ENCODE measurements around the gene CDH22. TPM values are rescaled to one million over a fixed set of nuclear protein-coding genes. Genes with fewer than 3 reads are reported as not detected.

The CDH22 gene
- total and polyA plus RNA-seq, 12 donors: 0.04 to 11.0 (median 0.64) TPM

DNA sequence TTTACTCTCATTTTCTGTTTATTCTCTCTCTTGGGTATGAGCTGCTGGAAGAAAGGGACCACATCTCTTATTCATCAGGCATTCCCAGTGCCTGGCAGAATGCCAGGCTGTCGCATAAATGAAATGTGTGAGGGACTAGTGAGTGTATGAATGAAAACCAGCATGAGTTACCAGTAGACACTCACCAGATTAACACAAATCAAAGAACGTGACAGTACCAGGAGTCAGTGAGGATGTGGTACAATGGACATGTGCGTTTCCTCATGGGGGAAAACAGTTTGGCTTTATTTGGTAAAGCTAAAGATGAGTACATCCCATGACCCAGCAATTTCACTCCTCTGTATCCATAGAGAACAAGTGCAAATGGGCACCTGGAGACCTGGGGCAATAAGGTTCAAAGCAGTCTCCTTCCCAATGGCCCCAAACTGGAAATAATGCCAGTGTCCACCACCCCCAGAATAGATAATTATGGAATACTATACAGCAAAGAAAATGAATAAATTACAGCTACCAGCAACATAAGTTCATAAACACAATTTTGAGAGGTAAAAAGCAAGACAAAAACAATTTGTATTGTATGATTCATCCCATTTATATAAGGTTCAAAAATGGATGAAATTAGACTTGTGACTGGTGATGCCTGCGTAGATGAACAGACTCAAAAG, 93.3 kb downstream of the CDH22 start:
- TF ChIP-seq, protein P1, sequence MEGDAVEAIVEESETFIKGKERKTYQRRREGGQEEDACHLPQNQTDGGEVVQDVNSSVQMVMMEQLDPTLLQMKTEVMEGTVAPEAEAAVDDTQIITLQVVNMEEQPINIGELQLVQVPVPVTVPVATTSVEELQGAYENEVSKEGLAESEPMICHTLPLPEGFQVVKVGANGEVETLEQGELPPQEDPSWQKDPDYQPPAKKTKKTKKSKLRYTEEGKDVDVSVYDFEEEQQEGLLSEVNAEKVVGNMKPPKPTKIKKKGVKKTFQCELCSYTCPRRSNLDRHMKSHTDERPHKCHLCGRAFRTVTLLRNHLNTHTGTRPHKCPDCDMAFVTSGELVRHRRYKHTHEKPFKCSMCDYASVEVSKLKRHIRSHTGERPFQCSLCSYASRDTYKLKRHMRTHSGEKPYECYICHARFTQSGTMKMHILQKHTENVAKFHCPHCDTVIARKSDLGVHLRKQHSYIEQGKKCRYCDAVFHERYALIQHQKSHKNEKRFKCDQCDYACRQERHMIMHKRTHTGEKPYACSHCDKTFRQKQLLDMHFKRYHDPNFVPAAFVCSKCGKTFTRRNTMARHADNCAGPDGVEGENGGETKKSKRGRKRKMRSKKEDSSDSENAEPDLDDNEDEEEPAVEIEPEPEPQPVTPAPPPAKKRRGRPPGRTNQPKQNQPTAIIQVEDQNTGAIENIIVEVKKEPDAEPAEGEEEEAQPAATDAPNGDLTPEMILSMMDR (IDR thresholded peaks at IDR 0.05): no peak
- ATAC-seq (no peak), DNase-seq (no peak)
- Histone ChIP-seq H3K27me3 (peaks cover 0 to 35% (median 27%) of the 10 kb centered on the region in 7 donors), H3K4me3 (no peak overlapping the region), H3K9me3 (no peaks in the 10 kb centered on the region), H3K36me3 (no peaks in the 10 kb centered on the region), H3K27ac (peak overlapping the region in 1 of 10 donors; percentile 75), H3K4me1 (peaks cover 0 to 19% (median 4%) of the 10 kb centered on the region in 9 donors)
- WGBS, 2 donors: 60 to 61% methylated on average over 4 of the region's 4 CpGs
- intact Hi-C loops (cut with DNase I): no loop called here

DNA sequence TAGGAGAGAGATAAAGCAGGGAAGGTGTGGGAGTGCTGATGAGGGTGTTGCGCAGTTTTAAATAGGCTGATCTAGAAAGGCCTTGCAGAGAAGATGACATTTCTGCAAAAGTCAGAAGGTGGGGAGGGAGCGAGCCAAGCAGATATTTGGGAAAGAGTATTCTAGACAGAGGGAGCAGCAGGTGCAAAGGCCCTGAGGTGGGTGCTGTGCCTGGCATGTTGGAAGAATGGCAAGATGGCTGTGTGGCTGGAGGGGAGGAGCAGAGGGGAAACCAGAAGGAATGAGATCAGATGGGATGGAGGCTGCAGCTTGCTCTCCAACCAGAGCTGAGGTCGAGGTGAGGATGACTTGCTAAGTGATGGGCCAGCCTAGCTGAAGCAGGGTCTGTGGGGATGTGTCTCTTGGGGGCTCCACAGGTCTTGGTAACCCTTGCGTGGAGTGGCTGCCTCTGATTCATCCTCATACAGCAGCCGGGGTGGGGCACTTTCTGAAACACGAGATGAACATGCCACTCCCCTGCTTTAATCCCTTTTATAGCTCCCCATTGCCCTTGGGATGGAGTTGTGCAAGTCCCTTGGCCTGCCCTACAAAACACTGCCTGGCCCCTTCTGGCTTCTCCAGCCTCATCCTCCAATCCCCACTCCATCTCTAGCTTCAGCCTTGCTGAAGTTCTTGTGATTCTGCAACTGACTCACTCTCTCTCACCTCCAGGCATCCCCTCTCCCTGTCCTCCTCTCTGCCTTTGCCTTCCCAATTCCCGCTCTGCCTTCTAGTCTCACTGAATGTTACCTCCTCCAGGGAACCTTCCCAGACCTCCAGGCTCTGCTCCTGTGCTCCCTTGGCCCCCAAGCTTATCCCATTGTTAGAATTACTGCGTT, 94.1 kb downstream of the CDH22 start:
- Histone ChIP-seq H3K4me3 (no peak overlapping the region), H3K27me3 (peaks cover 0 to 43% (median 35%) of the 10 kb centered on the region in 7 donors), H3K4me1 (peaks cover 0 to 19% (median 4%) of the 10 kb centered on the region in 9 donors), H3K27ac (no peak overlapping the region), H3K36me3 (no peaks in the 10 kb centered on the region), H3K9me3 (no peaks in the 10 kb centered on the region)
- TF ChIP-seq, protein P1 (IDR thresholded peaks at IDR 0.05): no peak
- DNase-seq (no peak), ATAC-seq (peak in 1 of 8 donors; percentile 14)
- intact Hi-C loops (cut with DNase I): no loop called here
- 64 to 72% methylated on average over 8 of the region's 8 CpGs for whole genome bisulfite sequencing, 2 donors

DNA sequence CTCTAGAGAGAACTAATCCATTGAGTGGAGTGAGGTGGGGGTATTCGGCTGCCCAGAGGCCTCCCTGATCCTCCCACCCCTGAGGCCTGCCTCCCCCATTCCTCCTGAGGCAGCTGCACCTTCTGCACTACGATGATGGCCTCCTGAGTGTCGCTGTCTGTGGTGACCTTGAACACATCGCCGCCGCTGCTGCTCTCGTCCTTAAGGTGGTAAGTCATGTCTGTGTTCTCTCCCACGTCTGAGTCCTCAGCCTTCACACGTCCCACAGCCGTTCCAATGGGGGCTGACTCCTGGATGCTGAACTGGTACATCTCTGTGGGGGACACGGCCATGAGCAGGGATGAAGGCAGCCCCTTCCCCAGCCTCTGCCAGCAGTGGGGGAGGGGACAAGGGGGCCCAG, 95.4 kb downstream of the CDH22 start:
- DNase-seq (no peak), ATAC-seq (no peak)
- TF ChIP-seq, protein P1 (IDR thresholded peaks at IDR 0.05): no peak
- Histone ChIP-seq H3K36me3 (no peaks in the 10 kb centered on the region), H3K4me3 (no peak overlapping the region), H3K27me3 (peaks cover 0 to 54% (median 48%) of the 10 kb centered on the region in 7 donors), H3K4me1 (peaks cover 0 to 20% (median 5%) of the 10 kb centered on the region in 9 donors), H3K27ac (no peak overlapping the region), H3K9me3 (no peaks in the 10 kb centered on the region)
- intact Hi-C loops (cut with DNase I): no loop called here
- 51% methylated on average over 11 of the region's 11 CpGs for WGBS, 2 donors

DNA sequence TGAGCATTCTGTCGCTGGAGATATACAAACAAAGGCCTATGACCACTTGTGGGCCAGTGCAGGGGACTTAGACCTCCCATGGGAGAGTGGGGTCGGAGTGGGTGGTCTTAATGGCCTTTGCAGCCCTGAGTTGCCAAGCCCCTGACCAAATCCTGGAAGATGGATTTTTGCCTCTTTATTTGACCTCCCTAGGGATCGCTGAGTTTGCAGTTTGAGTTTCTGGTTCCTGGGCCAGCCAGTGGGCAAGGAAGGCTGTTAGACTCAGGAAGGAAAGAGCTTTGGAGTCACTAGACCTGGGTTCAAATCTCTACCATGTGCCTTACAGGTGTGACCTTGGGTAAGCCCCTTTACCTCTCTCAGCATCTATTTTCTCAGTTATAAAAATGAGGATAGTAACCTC, 96.0 kb downstream of the CDH22 start:
- WGBS, 2 donors: 69 to 73% methylated on average over 3 of the region's 3 CpGs

More for the DNA sequence above, 96.0 kb downstream of the CDH22 start:
- Histone ChIP-seq H3K4me3 (no peak overlapping the region), H3K36me3 (no peaks in the 10 kb centered on the region), H3K27me3 (peaks cover 0 to 59% (median 49%) of the 10 kb centered on the region in 7 donors), H3K4me1 (peaks cover 0 to 26% (median 11%) of the 10 kb centered on the region in 9 donors), H3K27ac (no peak overlapping the region), H3K9me3 (no peaks in the 10 kb centered on the region)
- intact Hi-C loops (cut with DNase I): no loop called here
- ATAC-seq (no peak), DNase-seq (no peak)
- TF ChIP-seq, protein P1 (IDR thresholded peaks at IDR 0.05): no peak

Measured in heart right ventricle (tissue), 16 donors.